Measurements from ENCODE around the gene MARCHF3. TPM values are rescaled to one million over a fixed set of nuclear protein-coding genes. Genes with fewer than 3 reads are reported as not detected.

Gene MARCHF3
- total and polyA plus RNA-seq, 8 donors, result 2.8 to 7.5 (median 3.9) TPM

GRCh38 chr5:126956991-126957390 lies 73.4 kb downstream of the MARCHF3 start:
- intact Hi-C loops (cut with DNase I), result no loop called here
- Histone ChIP-seq H3K27ac (no peak overlapping the region), H3K27me3 (no peaks in the 10 kb centered on the region), H3K36me3 (no peaks in the 10 kb centered on the region), H3K9me3 (no peaks in the 10 kb centered on the region), H3K4me3 (no peak overlapping the region), H3K4me1 (no peaks in the 10 kb centered on the region)
- TF ChIP-seq CTCF (IDR thresholded peaks at IDR 0.05), result no peak
- no peak for DNase-seq
- 71 to 85% methylated on average over 2 of the region's 2 CpGs for WGBS, 2 donors
- no peak for FAIRE-seq
- no peak for ATAC-seq

DNA sequence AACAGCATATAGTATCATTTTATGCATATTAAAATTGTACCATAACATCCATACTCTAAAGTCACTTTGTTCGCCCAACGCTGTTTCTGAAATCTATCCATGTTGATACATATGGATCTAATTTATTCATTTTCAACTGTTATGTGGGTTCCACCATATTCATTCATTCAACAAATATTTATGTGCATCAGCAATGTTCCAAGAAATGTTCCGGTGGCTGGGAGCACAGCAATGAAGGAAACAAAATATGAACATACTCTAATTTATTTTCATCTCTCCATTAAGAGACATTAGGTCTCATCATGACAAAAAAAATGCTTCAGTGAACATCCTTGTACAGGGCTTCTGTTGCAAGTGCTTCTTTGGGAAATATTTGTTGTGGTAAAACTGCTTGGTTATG lies 75.4 kb downstream of the MARCHF3 start:
- H3K4me3 ChIP-seq, result no peak overlapping the region
- no peak overlapping the region for H3K27ac ChIP-seq
- H3K27me3 ChIP-seq, result no peaks in the 10 kb centered on the region
- H3K4me1 ChIP-seq, result no peaks in the 10 kb centered on the region
- ATAC-seq (no peak), DNase-seq (no peak), FAIRE-seq (no peak)
- H3K36me3 ChIP-seq, result no peaks in the 10 kb centered on the region
- no peaks in the 10 kb centered on the region for H3K9me3 ChIP-seq
- WGBS, 2 donors, result 95 to 98% methylated on average over 3 of the region's 3 CpGs
- intact Hi-C loops (cut with DNase I), result no loop called here
- no peak for TF ChIP-seq CTCF (IDR thresholded peaks at IDR 0.05)

DNA sequence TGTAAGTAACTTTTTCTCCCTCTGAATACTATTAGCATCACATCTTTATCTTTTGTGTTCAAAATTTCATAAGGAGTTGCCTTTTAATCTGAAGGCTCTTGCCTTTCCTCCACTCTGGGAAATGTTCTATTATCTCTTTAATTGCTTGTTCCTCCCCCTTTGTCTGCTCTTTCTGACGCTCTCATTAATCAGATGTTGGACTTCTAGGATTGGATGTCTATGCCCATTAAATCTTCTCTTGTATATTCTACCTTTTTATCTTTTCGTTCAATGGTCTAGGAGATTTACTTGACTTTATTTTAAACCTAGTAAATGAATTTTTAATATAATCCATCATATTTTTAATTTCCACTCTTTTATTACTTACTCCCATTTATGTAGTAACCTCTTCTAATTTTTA lies 76.7 kb downstream of the MARCHF3 start:
- Histone ChIP-seq H3K36me3 (no peaks in the 10 kb centered on the region), H3K4me1 (no peaks in the 10 kb centered on the region), H3K27ac (no peak overlapping the region), H3K27me3 (no peaks in the 10 kb centered on the region), H3K9me3 (no peaks in the 10 kb centered on the region), H3K4me3 (no peak overlapping the region)
- no peak for TF ChIP-seq CTCF (IDR thresholded peaks at IDR 0.05)
- no peak for DNase-seq
- WGBS, 2 donors, result 86 to 91% methylated on average over 2 of the region's 2 CpGs
- no peak for FAIRE-seq
- no peak for ATAC-seq
- intact Hi-C loops (cut with DNase I), result no loop called here

DNA sequence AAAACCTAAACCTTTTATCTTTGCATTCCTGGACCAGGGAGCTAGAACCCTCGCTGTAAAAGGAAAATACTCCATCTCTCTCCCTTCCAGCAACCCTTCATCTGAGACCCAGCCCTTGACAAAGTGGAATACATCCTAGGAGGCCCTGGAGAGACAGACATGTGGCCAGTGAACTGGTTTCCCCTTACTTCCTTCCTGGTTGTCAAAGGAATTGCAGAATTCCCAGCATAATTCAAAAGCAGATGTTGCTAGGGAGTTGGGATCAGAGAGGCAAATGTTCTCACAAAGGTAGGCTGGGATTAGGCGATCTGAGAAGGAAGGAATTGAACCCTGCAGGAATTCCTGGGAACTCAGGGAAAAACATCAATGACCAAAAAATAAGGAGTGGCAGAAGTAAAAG lies 80.9 kb downstream of the MARCHF3 start:
- Histone ChIP-seq H3K4me3 (no peak overlapping the region), H3K36me3 (no peaks in the 10 kb centered on the region), H3K27ac (no peak overlapping the region), H3K4me1 (peaks cover 0 to 3% (median 0%) of the 10 kb centered on the region in 3 donors), H3K9me3 (no peaks in the 10 kb centered on the region), H3K27me3 (no peaks in the 10 kb centered on the region)
- TF ChIP-seq CTCF (IDR thresholded peaks at IDR 0.05), result no peak
- no peak for DNase-seq
- intact Hi-C loops (cut with DNase I), result no loop called here
- no peak for ATAC-seq
- no peak for FAIRE-seq
- 85 to 91% methylated on average over 2 of the region's 2 CpGs for WGBS, 2 donors

DNA sequence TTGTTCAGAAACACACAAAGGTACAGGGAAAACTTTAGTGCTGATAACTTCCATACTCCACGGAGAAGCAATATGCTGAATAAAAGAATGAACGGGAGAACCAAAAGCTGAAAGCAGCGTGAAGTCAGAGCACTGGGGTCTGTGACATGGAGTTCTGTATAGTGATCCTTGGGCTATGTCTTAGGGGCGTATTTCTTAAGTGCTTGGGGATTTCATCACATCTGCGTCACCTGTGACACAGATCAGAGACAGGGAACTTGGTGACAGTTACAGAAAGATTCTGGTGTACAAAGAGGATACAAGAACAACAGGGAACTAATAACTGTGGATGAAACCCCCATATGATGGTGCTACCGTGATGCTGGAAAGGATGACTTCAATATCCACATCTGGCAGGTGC lies 81.9 kb downstream of the MARCHF3 start:
- Histone ChIP-seq H3K36me3 (no peaks in the 10 kb centered on the region), H3K9me3 (no peaks in the 10 kb centered on the region), H3K4me1 (peaks cover 0 to 3% (median 0%) of the 10 kb centered on the region in 3 donors), H3K4me3 (no peak overlapping the region), H3K27me3 (no peaks in the 10 kb centered on the region), H3K27ac (no peak overlapping the region)
- no peak for ATAC-seq
- DNase-seq, result no peak
- 90 to 95% methylated on average over 6 of the region's 6 CpGs for WGBS, 2 donors
- no peak for TF ChIP-seq CTCF (IDR thresholded peaks at IDR 0.05)
- intact Hi-C loops (cut with DNase I), result no loop called here
- no peak for FAIRE-seq

Data from pancreas (tissue), 10 donors.